ENCODE data around the gene GLI3. TPM values are rescaled to one million over a fixed set of nuclear protein-coding genes. Genes with fewer than 3 reads are reported as not detected.

Gene GLI3
- total and polyA plus RNA-seq, 3 experiments from 2014 or later, result 0.16 to 0.46 (median 0.44) TPM

DNA sequence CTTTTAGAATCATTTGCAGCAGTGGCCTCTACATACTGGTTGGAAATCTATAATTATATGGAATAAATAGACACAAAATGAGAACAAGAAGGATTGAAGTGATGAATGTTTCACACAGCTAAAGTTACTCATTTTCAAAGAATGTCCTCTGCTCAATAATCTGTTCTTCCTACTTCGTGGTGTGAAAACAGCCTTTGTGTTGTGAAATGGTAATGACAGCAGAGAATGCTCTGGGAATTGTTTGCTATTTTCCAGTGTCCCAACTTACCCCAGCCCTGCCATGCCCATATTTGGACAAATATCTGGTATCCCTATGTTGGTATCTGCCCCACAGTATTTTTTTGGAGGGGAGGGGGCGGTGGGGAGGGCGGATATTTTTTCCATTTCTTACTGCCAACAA lies 130.4 kb downstream of the GLI3 start:
- no peak overlapping the region for H3K4me3 Mint-ChIP-seq
- peaks cover 0 to 2% (median 0%) of the 10 kb centered on the region in 5 donors for H3K9me3 Mint-ChIP-seq
- no peaks in the 10 kb centered on the region for H3K36me3 ChIP-seq (ENCODE audit: insufficient read depth, low read length)
- H3K27me3 ChIP-seq (ENCODE audit: insufficient read depth, low read length, poor library complexity, severe bottlenecking), result no peaks in the 10 kb centered on the region
- ChIA-PET POLR2A (no interaction called here), CTCF (no interaction called here)
- peaks cover 0 to 3% of the 10 kb centered on the region in 2 donors for H3K27me3 Mint-ChIP-seq
- DNase-seq, result no peak
- H3K27ac Mint-ChIP-seq, result no peak overlapping the region
- H3K4me1 ChIP-seq (ENCODE audit: insufficient read depth, low read length), result no peaks in the 10 kb centered on the region
- no peak overlapping the region for H3K4me3 ChIP-seq (ENCODE audit: low read length)
- no peak overlapping the region for H3K27ac ChIP-seq (ENCODE audit: low read depth, low read length)
- H3K4me1 Mint-ChIP-seq, result no peaks in the 10 kb centered on the region
- no peaks in the 10 kb centered on the region for H3K36me3 Mint-ChIP-seq
- no peaks in the 10 kb centered on the region for H3K9me3 ChIP-seq (ENCODE audit: low read length)

DNA sequence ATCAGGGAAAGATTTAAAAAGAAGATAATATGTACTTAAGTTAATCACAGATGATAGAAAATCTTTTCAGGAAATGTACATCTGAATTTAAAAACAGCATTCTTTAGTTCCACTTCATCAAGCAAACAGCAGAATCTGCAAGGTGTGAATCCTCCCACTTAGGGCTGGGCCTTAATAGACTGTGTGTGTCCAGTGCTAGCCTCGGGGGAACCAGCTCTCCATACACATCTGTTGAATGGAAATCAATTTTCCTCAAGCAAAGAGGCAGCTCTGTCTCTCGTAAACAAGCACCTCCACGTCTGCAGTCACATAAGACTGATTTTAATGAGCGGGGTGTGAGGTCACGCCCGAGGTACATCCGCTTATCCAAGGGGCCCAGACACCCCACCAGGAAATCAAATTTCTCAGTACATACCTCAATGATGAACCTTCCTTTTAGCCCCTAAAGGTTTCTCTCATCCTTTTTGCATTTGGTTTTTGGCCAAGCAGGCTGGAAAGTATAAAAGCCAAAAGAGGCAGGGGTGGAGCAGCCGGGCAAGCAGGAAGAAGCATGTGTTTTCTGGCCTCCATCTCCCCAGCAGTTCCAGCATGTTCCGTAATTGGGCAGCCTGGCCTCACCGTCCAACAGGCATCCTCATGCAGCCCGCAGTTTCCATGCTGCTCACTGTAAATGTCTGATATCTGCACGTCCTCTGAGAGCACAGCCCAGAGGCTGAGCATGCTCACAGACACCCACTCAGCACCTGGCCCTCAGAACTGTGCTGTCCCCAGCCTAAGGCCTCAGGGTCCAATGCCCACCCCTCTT lies 131.3 kb downstream of the GLI3 start:
- no peaks in the 10 kb centered on the region for H3K36me3 Mint-ChIP-seq
- Histone ChIP-seq H3K27me3 (ENCODE audit: insufficient read depth, low read length, poor library complexity, severe bottlenecking) (no peaks in the 10 kb centered on the region), H3K4me1 (ENCODE audit: insufficient read depth, low read length) (no peaks in the 10 kb centered on the region), H3K27ac (ENCODE audit: low read depth, low read length) (no peak overlapping the region), H3K9me3 (ENCODE audit: low read length) (no peaks in the 10 kb centered on the region), H3K4me3 (ENCODE audit: low read length) (no peak overlapping the region), H3K36me3 (ENCODE audit: insufficient read depth, low read length) (no peaks in the 10 kb centered on the region)
- POLR2A ChIA-PET, result no interaction called here
- no peak for DNase-seq
- H3K4me1 Mint-ChIP-seq, result no peaks in the 10 kb centered on the region
- peaks cover 0 to 3% of the 10 kb centered on the region in 2 donors for H3K27me3 Mint-ChIP-seq
- H3K4me3 Mint-ChIP-seq, result no peak overlapping the region
- H3K9me3 Mint-ChIP-seq, result peaks cover 0 to 2% (median 0%) of the 10 kb centered on the region in 5 donors
- CTCF ChIA-PET, result no interaction called here
- no peak overlapping the region for H3K27ac Mint-ChIP-seq

- Histone ChIP-seq H3K27ac (ENCODE audit: low read depth, low read length) (no peak overlapping the region), H3K9me3 (ENCODE audit: low read length) (no peaks in the 10 kb centered on the region), H3K4me1 (ENCODE audit: insufficient read depth, low read length) (no peaks in the 10 kb centered on the region), H3K27me3 (ENCODE audit: insufficient read depth, low read length, poor library complexity, severe bottlenecking) (no peaks in the 10 kb centered on the region), H3K4me3 (ENCODE audit: low read length) (no peak overlapping the region), H3K36me3 (ENCODE audit: insufficient read depth, low read length) (no peaks in the 10 kb centered on the region)
- Mint-ChIP-seq H3K27ac (no peak overlapping the region), H3K9me3 (no peaks in the 10 kb centered on the region), H3K27me3 (no peaks in the 10 kb centered on the region), H3K4me3 (no peak overlapping the region), H3K36me3 (no peaks in the 10 kb centered on the region), H3K4me1 (no peaks in the 10 kb centered on the region)
- POLR2A ChIA-PET, result no interaction called here
- no peak for DNase-seq
- CTCF ChIA-PET, result no interaction called here
Measured at GRCh38 chr7:42104694-42105093, 132.3 kb downstream of the GLI3 start.

- H3K36me3 ChIP-seq (ENCODE audit: insufficient read depth, low read length), result no peaks in the 10 kb centered on the region
- POLR2A ChIA-PET, result no interaction called here
- H3K27me3 Mint-ChIP-seq, result no peaks in the 10 kb centered on the region
Measured at GRCh38 chr7:42104231-42104630, 132.8 kb downstream of the GLI3 start.

GRCh38 chr7:42103456-42103855 lies 133.6 kb downstream of the GLI3 start:
- Histone ChIP-seq H3K9me3 (ENCODE audit: low read length) (no peaks in the 10 kb centered on the region), H3K27me3 (ENCODE audit: insufficient read depth, low read length, poor library complexity, severe bottlenecking) (no peaks in the 10 kb centered on the region), H3K4me1 (ENCODE audit: insufficient read depth, low read length) (no peaks in the 10 kb centered on the region), H3K4me3 (ENCODE audit: low read length) (no peak overlapping the region), H3K27ac (ENCODE audit: low read depth, low read length) (no peak overlapping the region), H3K36me3 (ENCODE audit: insufficient read depth, low read length) (no peaks in the 10 kb centered on the region)
- ChIA-PET CTCF (no interaction called here), POLR2A (interaction anchor here (0.6 kb wide), 1 partner anchor 11 kb away, joined by 3 read pairs; no protein-coding TSS in a partner anchor)
- H3K4me3 Mint-ChIP-seq, result no peak overlapping the region
- H3K4me1 Mint-ChIP-seq, result no peaks in the 10 kb centered on the region
- no peaks in the 10 kb centered on the region for H3K36me3 Mint-ChIP-seq
- H3K27me3 Mint-ChIP-seq, result no peaks in the 10 kb centered on the region
- no peak for DNase-seq
- H3K9me3 Mint-ChIP-seq, result peaks cover 0 to 2% (median 0%) of the 10 kb centered on the region in 5 donors
- H3K27ac Mint-ChIP-seq, result no peak overlapping the region

More at GRCh38 chr7:42104231-42104630, 132.8 kb downstream of the GLI3 start:
- H3K36me3 Mint-ChIP-seq, result no peaks in the 10 kb centered on the region
- no peak for DNase-seq
- no peaks in the 10 kb centered on the region for H3K9me3 Mint-ChIP-seq
- H3K27me3 ChIP-seq (ENCODE audit: insufficient read depth, low read length, poor library complexity, severe bottlenecking), result no peaks in the 10 kb centered on the region
- no peak overlapping the region for H3K27ac Mint-ChIP-seq
- H3K4me3 Mint-ChIP-seq, result no peak overlapping the region
- H3K27ac ChIP-seq (ENCODE audit: low read depth, low read length), result no peak overlapping the region
- H3K4me1 ChIP-seq (ENCODE audit: insufficient read depth, low read length), result no peaks in the 10 kb centered on the region
- H3K4me1 Mint-ChIP-seq, result no peaks in the 10 kb centered on the region
- CTCF ChIA-PET, result no interaction called here
- no peak overlapping the region for H3K4me3 ChIP-seq (ENCODE audit: low read length)
- no peaks in the 10 kb centered on the region for H3K9me3 ChIP-seq (ENCODE audit: low read length)

GRCh38 chr7:42103020-42103419 lies 134.0 kb downstream of the GLI3 start:
- H3K4me1 ChIP-seq (ENCODE audit: insufficient read depth, low read length), result no peaks in the 10 kb centered on the region
- Mint-ChIP-seq H3K36me3 (no peaks in the 10 kb centered on the region), H3K4me1 (no peaks in the 10 kb centered on the region), H3K9me3 (peaks cover 0 to 3% (median 0%) of the 10 kb centered on the region in 5 donors), H3K27ac (peak overlapping the region in 1 of 8 donors; percentile 48), H3K27me3 (no peaks in the 10 kb centered on the region), H3K4me3 (no peak overlapping the region)
- H3K27me3 ChIP-seq (ENCODE audit: insufficient read depth, low read length, poor library complexity, severe bottlenecking), result no peaks in the 10 kb centered on the region
- no peak for DNase-seq
- no peaks in the 10 kb centered on the region for H3K36me3 ChIP-seq (ENCODE audit: insufficient read depth, low read length)
- no peak overlapping the region for H3K4me3 ChIP-seq (ENCODE audit: low read length)
- ChIA-PET CTCF (no interaction called here), POLR2A (interaction anchor here (0.6 kb wide), 1 partner anchor 11 kb away, joined by 3 read pairs; no protein-coding TSS in a partner anchor)
- no peak overlapping the region for H3K27ac ChIP-seq (ENCODE audit: low read depth, low read length)
- H3K9me3 ChIP-seq (ENCODE audit: low read length), result no peaks in the 10 kb centered on the region

DNA sequence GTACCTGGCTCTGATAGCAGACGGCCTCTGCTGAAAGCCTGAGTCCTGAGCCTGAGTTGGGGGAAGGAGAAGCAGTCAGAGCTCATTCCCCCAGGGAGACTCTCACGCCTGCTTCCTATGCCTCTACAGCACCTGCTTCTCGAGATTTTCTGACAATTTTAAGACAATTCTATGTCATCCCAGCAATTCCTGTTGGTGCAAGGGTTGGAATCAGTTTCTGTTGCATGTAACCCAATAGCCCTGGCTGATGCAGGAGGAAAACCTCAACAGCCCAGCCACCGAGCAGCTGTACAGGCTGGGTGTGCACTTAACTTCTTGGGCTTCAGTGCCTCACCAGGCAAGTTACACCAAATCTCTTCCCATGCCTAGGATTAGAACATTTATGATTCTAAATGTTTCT lies 134.7 kb downstream of the GLI3 start:
- H3K36me3 Mint-ChIP-seq, result no peaks in the 10 kb centered on the region
- H3K9me3 Mint-ChIP-seq, result peaks cover 0 to 3% (median 0%) of the 10 kb centered on the region in 5 donors
- CTCF ChIA-PET, result no interaction called here

DNA sequence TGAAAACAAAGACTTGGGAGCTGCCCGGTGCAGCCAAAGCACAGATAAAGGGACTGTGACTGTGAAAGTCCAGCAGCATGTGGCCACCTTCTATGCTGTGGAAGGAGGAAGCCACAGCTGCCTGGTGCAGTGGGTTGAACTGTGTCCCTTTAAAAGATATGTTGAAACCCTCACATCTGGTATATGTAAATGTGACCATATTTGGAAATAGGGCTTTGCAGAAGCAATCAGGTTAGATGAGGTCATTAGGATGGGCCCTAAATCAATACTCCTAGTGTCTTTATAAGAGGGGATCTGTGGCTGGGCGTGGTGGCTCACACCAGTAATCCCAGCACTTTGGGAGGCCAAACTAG lies 136.9 kb downstream of the GLI3 start:
- DNase-seq, result no peak
- no peaks in the 10 kb centered on the region for H3K27me3 ChIP-seq (ENCODE audit: insufficient read depth, low read length, poor library complexity, severe bottlenecking)
- ChIA-PET POLR2A (no interaction called here), CTCF (no interaction called here)
- H3K4me3 ChIP-seq (ENCODE audit: low read length), result no peak overlapping the region
- H3K9me3 Mint-ChIP-seq, result peaks cover 0 to 3% (median 0%) of the 10 kb centered on the region in 5 donors
- no peaks in the 10 kb centered on the region for H3K9me3 ChIP-seq (ENCODE audit: low read length)
- no peaks in the 10 kb centered on the region for H3K36me3 ChIP-seq (ENCODE audit: insufficient read depth, low read length)
- no peaks in the 10 kb centered on the region for H3K4me1 Mint-ChIP-seq
- no peak overlapping the region for H3K27ac Mint-ChIP-seq
- no peak overlapping the region for H3K4me3 Mint-ChIP-seq
- no peaks in the 10 kb centered on the region for H3K4me1 ChIP-seq (ENCODE audit: insufficient read depth, low read length)
- peaks cover 0 to 1% of the 10 kb centered on the region in 2 donors for H3K27me3 Mint-ChIP-seq
- no peak overlapping the region for H3K27ac ChIP-seq (ENCODE audit: low read depth, low read length)
- H3K36me3 Mint-ChIP-seq, result no peaks in the 10 kb centered on the region

More for the DNA sequence above, 134.7 kb downstream of the GLI3 start:
- no peaks in the 10 kb centered on the region for H3K9me3 ChIP-seq (ENCODE audit: low read length)
- DNase-seq, result no peak
- Mint-ChIP-seq H3K4me1 (no peaks in the 10 kb centered on the region), H3K27me3 (no peaks in the 10 kb centered on the region), H3K27ac (no peak overlapping the region), H3K4me3 (no peak overlapping the region)
- POLR2A ChIA-PET, result no interaction called here
- no peaks in the 10 kb centered on the region for H3K4me1 ChIP-seq (ENCODE audit: insufficient read depth, low read length)
- H3K27me3 ChIP-seq (ENCODE audit: insufficient read depth, low read length, poor library complexity, severe bottlenecking), result no peaks in the 10 kb centered on the region
- no peaks in the 10 kb centered on the region for H3K36me3 ChIP-seq (ENCODE audit: insufficient read depth, low read length)
- H3K4me3 ChIP-seq (ENCODE audit: low read length), result no peak overlapping the region
- H3K27ac ChIP-seq (ENCODE audit: low read depth, low read length), result no peak overlapping the region

All from CD8-positive, alpha-beta memory T cell (primary cell).